GM19468 (cell line): ENCODE results near the gene OR2L8.

Experiments used
- ATAC-seq: cut with Tn5 transposase; IDR thresholded peaks from one replicate; pipeline ENCODE4 v1.9.1; 2021; ENCODE audit warnings: mild to moderate bottlenecking, moderate library complexity, moderate number of reproducible peaks; ENCODE audit not compliant: unreplicated experiment; ENCODE audit errors: extremely low read depth

OR2L8 gene

GRCh38 chr1:247966532-247967204 is 18.0 kb downstream of the OR2L8 start:
- ATAC-seq: peak; percentile 57

GRCh38 chr1:247992986-247993385 is 44.3 kb downstream of the OR2L8 start:
- ATAC-seq: no peak

- ATAC-seq: no peak
Measured at GRCh38 chr1:247998811-247999210, 50.2 kb downstream of the OR2L8 start.
